GM21723 (cell line): ENCODE results near the gene ZMYND15.

Experiments
- ATAC-seq: cut with Tn5 transposase; IDR thresholded peaks from one replicate; pipeline ENCODE4 v1.9.1; 2021; ENCODE audit warnings: mild to moderate bottlenecking, moderate library complexity; ENCODE audit not compliant: unreplicated experiment

Gene ZMYND15

DNA sequence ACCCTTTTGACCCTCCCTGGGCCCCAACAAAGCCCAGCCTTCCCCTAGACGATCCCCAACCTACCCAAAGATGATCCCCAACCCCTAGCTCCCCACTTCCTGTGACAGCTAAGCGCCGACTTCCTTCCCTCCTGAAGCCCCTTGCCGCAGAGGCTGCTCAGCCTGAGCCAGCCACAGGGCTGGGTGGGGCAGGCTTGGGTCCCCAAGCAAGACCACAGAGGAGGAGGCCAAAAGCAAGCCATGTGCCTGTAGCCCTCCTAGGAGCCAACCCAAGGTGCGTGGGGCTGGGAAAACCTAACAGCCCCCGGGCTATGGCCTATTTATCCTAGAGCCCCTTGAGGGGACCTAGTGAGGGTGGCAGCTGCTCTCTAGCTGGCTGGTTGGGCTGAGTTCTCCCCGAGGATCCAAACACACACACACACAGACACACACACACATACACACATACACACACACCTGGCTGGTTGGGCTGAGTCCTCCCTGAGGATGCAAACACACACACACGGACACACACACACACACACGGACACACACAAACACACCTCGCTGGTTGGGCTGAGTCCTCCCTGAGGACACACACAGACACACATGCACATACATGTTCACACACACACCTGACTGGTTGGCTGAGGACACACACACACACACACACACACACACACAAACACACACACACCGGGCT lies 24.4 kb upstream of the ZMYND15 start:
- ATAC-seq: no peak

DNA sequence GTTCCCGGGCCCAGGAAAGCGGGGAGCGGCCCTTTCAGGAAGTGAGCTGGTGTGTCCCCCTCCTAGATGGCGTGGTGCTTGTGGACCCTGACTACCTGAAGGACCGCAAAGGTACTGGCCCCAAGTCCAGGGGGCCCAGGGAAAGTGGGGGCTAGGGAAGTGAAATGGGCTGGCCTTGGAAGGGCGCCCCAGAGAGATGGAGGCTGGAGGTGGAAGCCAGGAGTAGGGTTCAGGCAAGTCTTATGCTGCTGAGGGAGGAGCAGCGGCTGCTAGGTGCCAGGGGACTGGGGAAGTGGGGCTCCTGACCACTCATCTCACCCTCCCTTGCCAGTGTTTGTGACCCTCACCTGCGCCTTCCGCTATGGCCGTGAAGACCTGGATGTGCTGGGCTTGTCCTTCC lies 23.6 kb upstream of the ZMYND15 start:
- no peak for ATAC-seq

DNA sequence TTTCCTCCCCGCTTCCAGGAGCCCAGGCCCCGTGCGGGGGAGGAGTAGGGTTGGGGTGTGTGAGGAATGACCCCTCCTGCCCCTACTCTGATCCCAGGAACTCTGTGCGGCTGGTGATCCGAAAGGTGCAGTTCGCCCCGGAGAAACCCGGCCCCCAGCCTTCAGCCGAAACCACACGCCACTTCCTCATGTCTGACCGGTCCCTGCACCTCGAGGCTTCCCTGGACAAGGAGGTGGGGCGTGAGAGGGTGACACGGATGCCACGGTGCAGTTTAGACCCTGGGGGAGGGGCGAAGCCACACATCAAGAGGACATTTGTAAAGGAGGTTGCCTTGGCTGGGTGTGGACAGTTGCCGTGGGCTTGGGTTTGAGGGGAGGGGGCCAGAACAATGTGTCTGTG lies 21.8 kb upstream of the ZMYND15 start:
- no peak for ATAC-seq

DNA sequence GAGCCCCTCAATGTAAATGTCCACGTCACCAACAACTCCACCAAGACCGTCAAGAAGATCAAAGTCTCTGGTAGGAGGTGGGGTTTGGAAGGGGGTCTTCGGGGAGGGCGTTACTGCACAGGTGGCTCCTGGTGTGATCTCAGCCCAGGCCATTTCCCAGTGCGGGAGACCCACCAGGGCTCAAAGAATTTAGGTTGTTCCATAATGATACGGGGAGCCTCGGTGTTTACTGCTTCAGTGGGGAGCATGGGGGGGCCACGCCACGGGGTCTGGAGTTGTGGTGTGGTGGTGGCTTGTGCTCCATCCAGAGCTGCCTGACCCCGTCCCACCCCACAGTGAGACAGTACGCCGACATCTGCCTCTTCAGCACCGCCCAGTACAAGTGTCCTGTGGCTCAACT lies 21.4 kb upstream of the ZMYND15 start:
- no peak for ATAC-seq

DNA sequence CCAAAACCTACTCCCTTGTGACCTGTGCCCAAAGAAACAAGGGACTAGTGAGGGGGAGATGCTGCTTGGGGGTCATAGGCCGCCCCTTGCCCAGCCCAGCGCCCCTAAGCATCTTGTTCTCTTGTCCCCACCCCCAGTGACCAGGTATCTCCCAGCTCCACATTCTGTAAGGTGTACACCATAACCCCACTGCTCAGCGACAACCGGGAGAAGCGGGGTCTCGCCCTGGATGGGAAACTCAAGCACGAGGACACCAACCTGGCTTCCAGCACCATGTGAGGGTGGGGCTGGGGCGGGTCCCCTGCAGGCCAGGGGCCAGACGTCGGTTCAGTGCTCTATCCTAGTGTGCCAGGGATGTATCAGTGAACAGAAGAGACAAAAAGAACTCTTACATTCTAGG lies 20.5 kb upstream of the ZMYND15 start:
- no peak for ATAC-seq

DNA sequence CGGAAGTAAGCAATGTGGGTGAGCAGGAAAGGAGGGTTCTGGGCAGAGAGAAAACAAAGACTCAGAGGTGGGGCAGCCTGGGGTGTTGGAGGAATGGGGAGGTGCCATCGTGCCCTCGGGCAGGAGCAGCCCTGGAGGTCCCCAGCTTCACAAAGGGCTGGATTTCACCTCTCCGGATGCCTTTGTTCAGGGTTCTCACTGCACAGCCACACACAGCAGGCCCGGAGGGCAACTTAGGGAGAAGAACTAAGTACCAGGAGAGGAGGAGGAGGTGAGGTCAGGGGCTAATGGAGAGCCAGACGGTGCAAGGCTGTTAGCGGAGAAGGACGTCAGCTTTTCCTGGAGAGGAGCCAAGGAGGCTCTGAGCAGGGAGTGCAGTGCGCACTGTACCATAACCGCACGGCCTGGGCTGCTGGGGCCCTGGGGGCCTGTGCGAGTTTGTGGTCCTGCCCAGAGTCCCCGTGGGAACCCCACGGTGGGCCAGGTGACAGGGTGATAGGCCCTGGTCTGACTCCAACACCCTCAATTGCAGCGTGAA lies 19.9 kb upstream of the ZMYND15 start:
- no peak for ATAC-seq

DNA sequence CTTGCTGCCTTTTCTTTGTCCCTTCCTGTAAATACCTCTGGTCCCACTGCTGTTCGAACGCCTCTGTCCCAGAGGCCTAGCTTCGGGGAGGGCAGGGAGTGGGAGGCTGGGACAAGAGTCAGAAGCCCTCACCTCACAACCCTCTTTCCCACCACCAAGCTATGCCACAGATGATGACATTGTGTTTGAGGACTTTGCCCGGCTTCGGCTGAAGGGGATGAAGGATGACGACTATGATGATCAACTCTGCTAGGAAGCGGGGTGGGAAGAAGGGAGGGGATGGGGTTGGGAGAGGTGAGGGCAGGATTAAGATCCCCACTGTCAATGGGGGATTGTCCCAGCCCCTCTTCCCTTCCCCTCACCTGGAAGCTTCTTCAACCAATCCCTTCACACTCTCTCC lies 18.8 kb upstream of the ZMYND15 start:
- no peak for ATAC-seq

DNA sequence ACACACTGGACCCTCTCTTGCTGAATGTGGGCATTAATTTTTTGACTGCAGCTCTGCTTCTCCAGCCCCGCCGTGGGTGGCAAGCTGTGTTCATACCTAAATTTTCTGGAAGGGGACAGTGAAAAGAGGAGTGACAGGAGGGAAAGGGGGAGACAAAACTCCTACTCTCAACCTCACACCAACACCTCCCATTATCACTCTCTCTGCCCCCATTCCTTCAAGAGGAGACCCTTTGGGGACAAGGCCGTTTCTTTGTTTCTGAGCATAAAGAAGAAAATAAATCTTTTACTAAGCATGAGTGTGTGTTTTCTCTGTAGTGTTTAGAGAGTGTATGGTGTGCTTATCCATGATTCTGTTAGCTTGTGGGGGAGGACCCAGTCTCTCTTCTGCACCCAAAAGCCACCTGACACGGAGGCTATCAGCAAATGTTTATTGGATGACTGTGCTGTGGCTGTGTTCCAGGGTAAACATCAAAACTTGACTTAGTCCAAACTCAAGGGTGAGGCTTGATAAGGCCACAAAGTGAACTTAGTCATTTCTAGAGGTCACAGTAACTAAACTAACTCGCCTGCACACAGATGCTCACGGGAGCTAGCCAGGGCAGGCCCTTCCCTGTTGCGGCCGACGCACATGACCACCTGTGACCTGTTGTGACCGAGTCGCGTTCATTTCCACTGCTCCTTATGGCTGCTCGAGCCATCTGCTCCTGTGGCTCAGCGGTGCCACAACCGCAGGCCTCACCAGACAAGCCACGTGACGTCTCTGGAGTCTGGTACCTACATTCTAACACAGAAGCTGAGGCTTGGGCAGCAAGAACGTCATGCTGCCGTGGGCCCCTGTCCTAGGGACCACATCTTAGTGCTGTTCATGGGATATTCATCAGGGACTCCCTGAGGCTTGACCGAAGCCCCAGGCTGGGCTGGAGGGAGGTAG lies 18.2 kb upstream of the ZMYND15 start:
- no peak for ATAC-seq

DNA sequence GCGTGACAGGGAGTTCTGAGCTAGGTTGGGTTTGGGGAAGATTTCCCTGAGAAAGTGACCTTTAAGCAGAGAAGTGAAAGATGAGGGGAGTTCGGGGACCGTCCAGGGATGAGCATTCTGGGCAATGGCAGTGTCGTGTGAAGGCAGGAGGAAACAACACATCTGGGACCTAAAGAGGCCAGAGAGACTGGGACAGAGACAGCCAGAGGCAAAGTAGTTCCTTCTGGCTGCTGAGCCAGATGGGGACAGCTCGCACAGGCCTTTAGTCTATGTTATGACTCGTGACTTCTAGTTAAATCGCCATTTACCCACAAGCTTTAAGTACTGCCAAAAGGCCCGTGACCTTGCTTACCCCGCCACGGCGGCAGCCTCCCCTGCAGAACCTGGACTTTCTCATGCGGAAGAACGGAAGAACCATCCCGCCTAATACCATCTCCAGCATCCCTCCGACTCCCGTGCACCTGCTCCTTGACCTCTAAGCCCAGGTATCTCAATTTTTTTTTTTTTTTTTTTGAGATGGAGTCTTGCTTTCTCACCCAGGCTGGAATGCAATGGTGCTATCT lies 16.9 kb upstream of the ZMYND15 start:
- ATAC-seq: no peak

DNA sequence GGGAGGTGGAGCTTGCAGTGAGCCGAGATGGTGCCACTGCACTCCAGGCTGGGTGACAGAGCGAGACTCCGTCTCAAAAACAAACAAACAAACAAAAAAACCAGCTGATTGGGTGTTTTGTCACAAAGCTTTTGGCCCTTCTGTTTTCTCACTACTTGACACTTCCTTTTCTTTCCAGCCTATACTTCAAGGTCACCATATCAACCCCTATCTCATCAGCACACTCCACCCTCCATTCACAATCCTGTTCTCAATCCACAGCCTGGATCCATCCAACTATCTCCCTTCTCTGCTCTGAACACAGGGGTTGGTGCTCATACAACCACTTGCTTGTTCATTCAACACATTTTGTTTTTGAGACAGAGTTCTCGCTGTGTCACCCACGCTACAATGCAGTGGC lies 15.0 kb upstream of the ZMYND15 start:
- ATAC-seq: no peak

DNA sequence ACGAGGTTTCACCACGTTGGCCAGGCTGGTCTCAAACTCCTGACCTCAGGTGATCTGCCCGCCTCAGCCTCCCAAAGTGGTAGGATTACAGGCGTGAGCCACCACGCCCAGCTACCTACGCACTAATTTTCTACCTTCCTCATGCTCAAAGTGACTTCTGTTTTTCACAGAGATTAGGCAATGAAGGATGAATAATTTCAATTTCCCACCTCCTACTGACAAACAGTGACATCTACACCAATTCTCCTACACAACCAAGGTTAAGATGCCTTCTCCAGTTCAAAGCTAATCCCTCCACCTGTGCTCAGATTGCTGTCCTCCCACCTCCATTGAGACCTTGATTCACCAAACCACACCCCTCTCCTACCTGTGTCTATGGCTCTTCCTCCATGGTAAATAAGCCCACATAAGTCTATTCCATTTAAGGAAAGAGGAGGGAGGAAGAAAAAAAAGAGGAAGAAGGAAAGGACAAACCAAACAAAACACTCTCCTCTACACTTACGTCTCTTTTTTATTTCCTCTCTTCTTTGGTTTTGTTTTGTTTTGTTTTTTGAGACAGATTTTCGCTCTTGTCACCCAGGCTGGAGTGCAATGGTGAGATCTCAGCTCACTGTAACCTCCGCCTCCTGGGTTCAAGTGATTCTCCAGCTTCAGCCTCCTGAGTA lies 13.9 kb upstream of the ZMYND15 start:
- ATAC-seq: no peak

DNA sequence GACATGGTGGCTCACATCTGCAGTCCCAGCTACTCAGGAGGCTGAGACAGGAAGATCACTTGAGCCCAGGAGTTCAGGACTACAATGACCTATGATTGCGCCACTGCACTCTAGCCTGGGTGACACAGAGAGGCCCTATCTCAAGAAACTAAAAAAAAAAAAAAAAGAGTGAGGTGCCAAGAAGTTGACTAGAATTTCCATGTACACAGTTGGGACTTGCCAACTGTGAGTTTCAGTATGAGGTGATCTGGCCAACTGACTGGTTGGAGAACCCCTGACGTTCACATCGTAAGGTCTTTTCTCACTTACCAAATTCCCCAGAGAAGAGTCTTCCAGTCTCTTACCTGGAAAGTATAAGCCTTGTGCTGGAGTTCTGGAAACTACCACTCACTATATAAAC lies 11.5 kb upstream of the ZMYND15 start:
- ATAC-seq: no peak

DNA sequence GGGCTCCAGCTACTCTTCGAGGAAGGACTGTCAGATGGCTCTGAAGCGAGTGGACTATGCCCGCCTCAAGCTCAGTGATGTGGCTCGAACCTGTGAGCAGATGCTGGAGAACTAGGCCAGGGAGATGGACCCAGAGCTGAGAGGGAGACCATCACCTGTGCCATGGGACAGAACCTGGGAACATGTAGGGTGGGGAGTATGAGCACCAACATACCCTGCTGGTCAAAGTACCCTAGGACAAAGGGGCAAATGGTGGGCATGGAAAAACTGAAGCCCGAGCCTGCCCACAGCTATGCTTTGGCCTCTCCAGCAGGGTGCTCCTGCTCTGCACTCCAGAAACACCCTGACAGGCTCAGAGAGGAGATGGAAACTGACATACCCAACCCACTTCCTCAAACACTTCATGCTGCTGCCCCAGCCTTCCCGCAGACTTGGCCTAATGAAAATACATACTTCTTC lies 6.5 kb upstream of the ZMYND15 start:
- ATAC-seq: no peak

DNA sequence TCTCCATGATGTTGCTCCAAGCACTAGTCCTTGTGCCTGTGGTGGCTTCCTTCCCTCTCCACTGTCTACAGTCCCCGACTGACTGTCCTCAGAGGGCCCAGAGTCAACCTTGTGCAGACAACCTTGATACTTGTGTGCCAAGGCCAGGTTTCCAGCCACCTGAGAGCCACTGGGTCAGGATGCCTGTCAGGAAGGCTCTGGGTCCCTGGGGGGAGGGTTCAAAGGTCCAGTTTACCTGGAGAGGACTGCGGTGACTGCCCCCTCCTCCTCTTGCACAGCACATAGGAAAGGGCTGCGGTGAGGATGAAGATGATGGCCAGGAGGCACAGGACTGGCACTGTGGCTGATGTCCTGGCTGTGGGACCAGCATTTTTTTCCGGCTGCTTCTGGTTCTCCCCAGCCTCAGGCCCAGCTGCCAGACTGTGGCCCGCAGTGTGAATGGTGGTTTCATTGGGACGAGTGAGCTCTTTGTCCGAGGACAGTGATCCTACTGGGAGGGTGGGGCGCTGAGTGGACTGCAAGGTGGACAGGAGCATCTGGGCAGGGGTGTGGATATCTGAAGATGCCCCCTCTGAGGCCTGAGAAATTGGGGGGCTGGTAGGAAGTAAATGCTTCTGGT lies 4.7 kb upstream of the ZMYND15 start:
- ATAC-seq: no peak

DNA sequence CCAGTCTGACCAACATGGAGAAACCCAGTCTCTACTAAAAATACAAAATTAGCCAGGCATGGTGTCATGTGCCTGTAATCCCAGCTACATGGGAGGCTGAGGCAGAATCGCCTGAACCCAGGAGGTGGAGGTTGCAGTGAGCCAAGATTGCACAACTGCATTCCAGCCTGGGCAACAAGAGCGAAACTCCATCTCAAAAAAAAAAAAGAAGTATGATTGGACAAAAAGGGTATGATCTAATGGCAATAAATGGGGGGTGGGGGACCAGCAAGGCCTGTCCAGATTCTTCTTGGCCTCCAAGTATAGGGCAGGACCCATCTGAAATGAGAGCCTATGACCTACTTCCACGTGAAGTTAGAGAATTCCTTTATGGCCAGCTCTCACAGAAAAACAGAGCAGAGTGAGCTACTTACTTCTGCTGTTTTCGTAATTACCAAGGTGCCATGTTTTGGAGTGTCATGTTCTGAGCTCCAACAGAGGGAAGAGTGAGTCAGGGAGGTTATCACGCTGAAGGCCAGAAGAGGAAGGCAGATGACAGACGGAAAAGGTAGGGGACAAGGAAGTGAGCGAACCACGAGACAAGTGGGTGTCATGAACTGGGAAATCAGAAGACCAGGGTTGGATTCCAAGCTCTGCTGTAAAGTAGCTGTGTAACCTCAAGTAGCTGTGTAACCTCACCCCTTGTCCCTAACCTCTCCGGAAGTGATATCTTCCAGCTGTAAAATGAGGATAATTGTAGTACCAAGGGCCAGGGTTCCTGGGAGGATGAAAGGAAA lies 3.6 kb upstream of the ZMYND15 start:
- no peak for ATAC-seq

DNA sequence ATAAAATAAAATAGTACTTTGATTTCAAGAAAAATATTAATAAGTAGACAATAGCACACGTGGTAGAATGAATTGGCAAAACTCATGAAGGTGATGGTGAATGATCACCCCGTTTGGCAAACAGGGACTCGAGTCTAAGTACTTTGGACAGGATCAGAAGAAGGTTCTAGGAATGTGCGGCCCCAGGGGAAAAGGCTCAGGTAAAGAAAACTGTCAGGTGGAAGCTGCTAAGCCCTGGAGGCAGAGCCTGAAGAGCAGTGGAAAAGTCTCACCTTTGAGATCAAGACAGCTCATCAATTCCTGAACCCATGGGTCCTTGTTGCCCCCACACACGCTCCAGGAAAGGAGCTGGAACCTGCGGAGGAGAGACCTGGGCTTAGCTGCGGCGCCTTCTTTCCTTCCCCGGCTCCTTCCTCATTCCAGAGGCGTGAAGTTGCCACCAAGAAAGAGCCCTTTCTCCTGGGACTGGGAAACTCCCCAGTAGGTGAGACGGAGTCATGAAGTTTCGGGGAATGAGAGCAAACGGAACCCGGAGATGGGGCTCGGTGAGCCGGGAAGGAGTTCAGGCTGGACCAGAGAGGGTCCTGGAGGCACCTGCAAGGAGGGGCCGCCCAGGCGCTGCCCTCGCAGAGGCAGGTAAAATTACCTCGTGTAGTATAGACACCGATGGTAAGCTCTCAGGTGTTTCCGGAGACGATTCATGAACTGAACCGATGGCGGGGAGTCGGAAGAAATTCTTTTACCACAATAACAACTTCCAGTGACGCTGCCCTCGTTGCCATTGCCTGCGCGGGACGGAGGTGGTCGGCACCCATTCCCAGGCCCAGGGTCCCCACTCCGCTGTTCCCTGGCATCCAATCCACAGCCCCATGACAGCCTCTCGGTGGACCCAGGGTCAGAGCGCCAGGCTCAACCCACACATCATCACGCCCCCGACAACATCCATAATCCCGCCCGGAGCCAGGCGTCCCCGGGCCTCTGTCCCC lies 1.2 kb upstream of the ZMYND15 start:
- no peak for ATAC-seq

DNA sequence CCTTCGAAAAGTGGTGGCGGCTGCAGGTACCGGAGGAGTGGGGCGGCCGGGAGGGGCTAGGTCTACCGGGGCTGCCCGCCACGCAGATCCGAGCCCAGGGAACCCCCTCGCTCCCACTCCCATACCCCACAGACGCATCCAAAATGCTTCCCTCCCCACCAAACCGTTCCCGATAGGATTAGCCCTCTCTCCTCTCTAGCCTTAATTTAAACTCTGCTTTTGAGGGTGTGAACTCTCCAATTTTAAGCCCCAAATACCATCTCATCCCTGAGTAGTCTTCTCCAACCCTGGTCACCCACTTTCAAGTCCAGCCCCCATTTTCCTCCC lies 355 bp downstream of the ZMYND15 start:
- peak; percentile 21 for ATAC-seq

DNA sequence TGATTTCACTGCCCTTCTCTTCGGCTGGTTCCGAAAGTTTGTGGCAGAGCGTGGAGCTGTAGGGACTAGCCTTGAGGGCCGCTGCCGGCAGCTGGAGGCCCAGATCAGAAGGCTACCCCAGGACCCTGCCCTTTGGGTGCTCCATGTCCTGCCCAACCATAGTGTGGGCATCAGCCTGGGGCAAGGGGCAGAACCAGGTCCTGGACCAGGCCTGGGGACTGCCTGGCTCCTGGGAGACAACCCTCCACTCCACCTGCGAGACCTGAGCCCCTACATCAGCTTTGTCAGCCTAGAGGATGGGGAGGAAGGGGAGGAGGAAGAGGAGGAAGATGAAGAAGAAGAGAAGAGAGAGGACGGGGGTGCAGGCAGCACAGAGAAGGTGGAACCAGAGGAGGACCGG lies 951 bp downstream of the ZMYND15 start:
- no peak for ATAC-seq

DNA sequence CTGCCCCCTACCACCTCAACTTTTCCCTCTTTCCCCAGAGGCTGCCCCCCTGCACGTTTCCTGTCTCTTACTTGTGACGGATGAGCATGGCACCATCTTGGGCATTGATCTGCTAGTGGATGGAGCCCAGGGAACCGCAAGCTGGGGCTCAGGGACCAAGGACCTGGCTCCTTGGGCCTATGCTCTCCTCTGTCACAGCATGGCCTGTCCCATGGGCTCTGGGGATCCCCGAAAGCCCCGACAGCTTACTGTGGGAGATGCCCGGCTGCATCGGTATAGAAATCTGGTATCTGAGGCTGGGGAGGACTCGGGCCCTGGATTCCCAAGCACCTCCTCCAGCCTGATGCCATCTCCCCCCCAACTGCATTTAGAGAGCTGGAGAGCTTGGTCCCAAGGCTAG lies 1.9 kb downstream of the ZMYND15 start:
- ATAC-seq: no peak
